GM21576 (cell line): ENCODE measurements around the gene KIF19.

Experiments used
- ATAC-seq: cut with Tn5 transposase; IDR thresholded peaks from one replicate; pipeline ENCODE4 v1.9.1; 2021; ENCODE audit warnings: mild to moderate bottlenecking, moderate library complexity; ENCODE audit not compliant: unreplicated experiment

The KIF19 gene

DNA sequence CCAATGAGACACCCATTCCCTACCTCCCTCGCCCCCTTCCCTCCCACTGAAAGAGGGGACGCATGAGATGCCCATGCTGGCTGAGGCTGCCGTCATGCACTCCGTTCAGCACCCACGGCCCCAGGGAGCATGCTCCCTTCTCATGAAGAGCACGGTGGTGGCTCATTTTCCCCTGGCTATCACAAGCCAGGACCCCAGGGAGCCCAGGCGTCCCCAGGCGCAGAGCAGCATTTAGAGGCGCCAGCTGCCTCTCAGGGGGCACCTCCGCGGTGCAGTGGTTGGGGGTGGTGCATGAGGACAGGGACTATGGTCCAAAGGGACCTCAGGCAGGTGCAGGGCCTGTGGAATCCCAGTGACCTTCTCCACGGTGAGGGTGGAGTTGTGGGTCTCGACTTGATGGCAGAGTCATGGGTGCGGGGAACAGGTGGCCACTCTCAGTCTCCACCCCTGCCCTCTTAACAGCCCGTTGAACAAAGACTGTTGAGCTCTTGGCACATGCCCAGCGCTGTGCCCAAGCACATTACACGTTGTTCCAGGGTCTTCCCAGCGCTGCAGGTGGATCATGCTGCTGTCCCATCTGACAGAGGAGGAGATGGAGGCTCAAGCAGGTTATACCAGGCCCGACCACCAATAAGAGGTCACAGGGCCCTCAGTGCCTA, 13.6 kb downstream of the KIF19 start:
- no peak for ATAC-seq

- no peak for ATAC-seq
These were observed 14.5 kb downstream of the KIF19 start for GRCh38 chr17:74340470-74341023.

GRCh38 chr17:74342224-74342623, 16.2 kb downstream of the KIF19 start:
- ATAC-seq, result no peak

DNA sequence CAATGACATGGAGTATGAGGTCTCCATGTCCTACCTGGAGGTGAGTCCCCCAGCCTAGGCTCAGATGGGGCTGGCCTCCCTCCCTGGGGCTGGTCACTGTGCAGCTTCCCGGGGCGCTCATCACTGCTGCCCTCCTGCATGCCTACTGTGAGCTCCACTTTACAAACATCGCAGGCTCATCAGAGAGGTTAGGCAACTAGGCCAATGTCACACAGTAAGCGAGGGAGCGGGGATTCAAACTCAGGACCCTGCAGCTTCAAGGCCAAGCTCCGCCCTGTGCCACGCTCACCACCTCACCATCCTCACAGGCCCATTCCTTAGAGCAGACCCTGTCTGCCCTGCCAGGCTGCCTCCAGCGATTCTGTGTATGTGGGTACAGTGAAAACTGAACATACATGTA, 17.1 kb downstream of the KIF19 start:
- no peak for ATAC-seq

GRCh38 chr17:74343526-74344284, 17.7 kb downstream of the KIF19 start:
- ATAC-seq, result no peak

DNA sequence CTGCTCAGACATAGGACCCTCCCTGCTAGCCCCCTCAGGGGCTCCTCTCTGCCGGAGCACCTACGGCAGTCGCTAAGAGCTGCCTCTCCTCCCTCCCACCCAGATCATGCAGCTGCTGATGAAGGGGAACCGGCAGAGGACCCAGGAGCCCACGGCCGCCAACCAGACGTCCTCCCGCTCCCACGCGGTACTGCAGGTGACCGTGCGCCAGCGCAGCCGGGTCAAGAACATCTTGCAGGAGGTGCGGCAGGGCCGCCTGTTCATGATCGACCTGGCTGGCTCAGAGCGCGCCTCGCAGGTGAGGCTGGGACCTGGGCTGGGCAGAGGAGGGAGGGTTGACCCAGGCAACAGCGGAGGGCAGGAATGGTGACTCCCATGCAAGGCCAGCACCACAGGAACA, 18.6 kb downstream of the KIF19 start:
- ATAC-seq, result no peak

DNA sequence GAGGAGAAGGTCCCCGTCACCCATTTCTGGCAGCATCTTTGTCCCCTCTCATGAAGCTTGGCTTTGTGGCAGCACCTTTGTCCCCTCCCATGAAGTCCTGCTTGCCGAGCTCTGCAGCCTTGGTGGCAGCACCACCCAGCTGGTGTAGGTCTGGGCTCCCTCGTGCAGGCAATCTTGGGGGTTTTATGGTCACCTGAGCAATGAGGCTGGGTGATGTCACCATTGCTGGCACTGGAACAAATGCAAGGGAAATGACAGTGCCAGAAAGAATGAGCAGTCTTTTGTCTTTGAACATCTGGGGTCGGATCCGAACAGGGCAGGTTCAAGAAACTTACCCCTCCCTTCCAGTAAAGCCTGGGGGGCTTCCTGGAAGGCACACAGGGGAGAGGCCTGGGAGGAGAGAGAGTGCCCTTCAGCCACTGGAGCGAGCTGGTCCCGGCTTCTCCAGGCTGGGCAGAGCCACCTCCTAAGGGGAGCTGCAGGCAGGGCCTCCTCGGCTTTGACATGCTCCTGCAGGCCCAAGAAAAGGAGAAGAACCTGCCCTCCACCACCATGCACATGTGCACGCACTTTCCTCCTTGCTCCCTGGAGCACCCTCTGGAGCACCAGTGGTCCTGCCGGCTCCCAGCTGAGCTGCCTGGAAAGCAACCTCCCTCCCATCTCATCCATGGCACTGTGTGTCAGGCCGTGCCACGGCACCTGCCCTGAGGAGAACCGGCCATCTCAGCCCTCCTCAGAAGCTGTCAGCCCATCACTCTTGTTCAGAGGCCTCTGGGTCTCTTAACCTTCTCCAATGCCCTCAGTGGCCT, 19.6 kb downstream of the KIF19 start:
- no peak for ATAC-seq

DNA sequence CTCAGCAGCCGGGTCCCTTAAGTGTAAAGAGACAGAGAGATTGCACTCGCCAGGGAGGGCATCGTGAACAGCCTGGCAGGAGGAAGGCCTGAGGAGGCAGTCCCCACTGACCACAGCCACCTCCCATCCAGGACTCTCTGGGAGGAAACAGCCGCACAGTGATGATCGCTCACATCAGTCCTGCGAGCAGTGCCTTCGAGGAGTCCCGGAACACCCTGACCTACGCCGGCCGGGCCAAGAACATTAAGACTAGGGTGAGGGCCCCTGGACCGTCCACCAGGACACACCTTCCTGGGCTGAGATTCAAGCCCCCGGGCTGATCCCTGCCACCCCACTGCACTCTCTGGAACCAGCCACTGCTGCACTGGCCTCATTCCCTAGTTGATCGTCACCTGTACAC, 21.6 kb downstream of the KIF19 start:
- ATAC-seq, result no peak

- ATAC-seq, result no peak
These were observed 23.1 kb downstream of the KIF19 start for GRCh38 chr17:74349120-74349519.

- no peak for ATAC-seq
These were observed 24.5 kb downstream of the KIF19 start for GRCh38 chr17:74350486-74350885.

- no peak for ATAC-seq
These were observed 25.7 kb downstream of the KIF19 start for GRCh38 chr17:74351552-74352210.

DNA sequence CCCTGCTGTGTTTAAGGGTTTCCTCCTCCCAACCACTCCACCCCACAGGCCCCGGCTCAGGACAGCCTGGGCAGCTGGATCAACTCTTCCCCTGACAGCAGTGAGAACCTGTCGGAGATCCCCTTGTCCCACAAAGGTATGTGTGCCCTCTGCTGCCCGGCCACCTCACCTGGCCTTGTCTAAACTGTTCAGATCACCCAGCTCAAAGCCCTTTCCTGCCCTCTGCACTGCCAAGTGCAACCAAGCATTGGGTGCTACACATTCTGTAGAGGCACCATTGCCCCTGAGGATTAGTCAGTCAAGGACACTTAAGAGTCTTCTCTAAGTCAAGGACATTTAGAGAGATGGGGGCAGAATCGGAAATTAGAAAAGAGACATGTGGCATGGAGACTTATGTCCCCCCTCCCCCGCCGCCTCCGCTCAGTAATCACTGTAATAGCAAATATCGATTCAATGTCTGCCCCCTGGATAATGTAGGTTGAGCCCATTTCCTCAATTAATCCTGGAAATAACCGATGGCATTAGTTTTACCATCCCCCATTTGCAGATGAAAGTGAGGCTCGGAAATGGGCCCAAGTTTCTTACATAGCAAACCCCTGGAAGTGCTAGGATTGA, 27.5 kb downstream of the KIF19 start:
- no peak for ATAC-seq

DNA sequence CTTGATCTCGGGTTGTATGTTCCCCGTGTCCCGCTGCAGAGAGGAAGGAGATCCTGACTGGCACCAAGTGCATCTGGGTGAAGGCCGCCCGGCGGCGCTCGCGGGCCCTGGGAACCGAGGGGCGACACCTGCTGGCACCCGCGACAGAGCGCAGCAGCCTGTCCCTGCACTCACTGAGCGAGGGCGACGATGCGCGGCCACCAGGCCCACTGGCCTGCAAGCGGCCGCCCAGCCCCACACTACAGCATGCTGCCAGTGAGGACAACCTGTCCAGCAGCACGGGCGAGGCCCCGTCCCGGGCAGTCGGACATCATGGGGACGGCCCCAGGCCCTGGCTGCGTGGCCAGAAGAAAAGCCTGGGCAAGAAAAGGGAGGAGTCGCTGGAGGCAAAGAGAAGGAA, 28.1 kb downstream of the KIF19 start:
- no peak for ATAC-seq

- ATAC-seq, result no peak
These were observed 28.5 kb downstream of the KIF19 start for GRCh38 chr17:74354561-74354960.

DNA sequence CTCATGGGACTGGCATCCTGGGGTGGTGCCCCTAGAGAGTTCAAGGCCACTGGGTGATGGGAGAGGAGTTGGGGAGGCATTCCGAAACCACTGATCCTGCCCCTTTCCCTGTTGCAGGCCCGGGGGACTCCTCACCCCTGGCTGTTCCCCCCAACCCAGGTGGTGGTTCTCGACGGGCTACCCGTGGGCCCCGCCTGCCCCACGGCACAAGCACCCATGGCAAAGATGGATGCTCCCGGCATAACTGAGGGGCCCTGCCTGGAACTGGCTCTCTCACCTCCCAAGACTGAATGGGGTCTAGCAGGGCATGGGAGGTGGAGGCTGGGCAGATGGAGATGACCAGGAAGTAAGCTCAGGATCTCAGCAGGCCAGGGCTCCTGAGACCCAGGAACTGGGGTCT, 29.0 kb downstream of the KIF19 start:
- ATAC-seq, result no peak

GRCh38 chr17:74356646-74357465, 30.8 kb downstream of the KIF19 start:
- ATAC-seq, result no peak

DNA sequence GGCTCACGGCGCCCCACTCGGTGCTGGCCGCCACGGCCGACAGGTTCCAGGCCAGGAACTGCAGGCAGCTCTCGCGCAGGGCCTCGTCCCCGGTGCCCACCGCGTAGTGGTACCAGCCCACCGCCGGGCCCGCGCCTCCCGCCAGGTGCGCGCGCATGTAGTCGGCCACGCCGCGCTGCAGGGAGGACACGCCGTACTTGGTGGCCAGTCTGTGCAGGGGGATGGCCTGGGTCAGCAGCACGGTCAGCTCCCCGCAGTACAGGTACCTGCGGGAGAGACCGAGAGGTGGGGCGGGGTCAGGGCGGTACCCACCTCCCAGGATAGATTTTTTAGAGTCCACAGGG, 31.4 kb downstream of the KIF19 start:
- ATAC-seq, result no peak

- ATAC-seq, result no peak
These were observed 32.7 kb downstream of the KIF19 start for GRCh38 chr17:74358697-74359096.

GRCh38 chr17:74359916-74360315, 33.9 kb downstream of the KIF19 start:
- ATAC-seq, result no peak

DNA sequence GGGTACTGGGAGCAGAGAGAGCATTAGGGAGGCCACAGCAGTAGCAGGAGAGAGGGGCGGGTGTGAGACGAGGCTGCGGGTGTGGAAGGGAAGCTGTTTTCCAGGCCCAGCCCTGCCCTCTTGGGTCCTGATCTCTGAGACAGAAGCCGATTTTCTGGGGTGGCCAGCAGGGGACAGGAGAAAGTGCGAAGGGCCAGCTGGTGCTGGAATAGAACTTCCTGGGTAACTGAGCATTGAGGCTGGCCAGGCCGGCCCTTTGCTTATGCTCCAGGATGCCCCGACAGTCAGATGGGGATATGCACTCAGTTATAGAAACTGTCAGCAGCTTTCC, 34.8 kb downstream of the KIF19 start:
- no peak for ATAC-seq
